GM12878 (cell line): Measurements from ENCODE around the gene COMMD10. TPM values are rescaled to one million over a fixed set of nuclear protein-coding genes. Genes with fewer than 3 reads are reported as not detected.

ENCODE experiments used
- ATAC-seq: fragments of 200-7000 bp; cut with Tn5 transposase; 3 replicates; pipeline ENCODE4 v1.9.1; 2020; ENCODE audit warnings: mild to moderate bottlenecking, moderate library complexity
- BruUV-seq: library from RNA; stranded (reverse); fragments of 400-500 nt; replicated peaks from 2 replicates; lab custom pipeline; 2021; lab: Mats Ljungman, UMichigan
- CTCF ChIA-PET: fragments of 300-600 bp; sonication (Branson Sonifier 250); formaldehyde crosslinking; extraction: SDS; loops from one replicate; lab custom pipeline; 2021; ENCODE audit warnings: inconsistent platforms; lab: Yijun Ruan, JAX
- POLR2A ChIA-PET: fragments of 350-600 bp; formaldehyde crosslinking; extraction: SDS; loops from one replicate; lab custom pipeline; 2021; ENCODE audit warnings: inconsistent platforms; lab: Charles Lee
- RAD21 ChIA-PET: fragments of 300-600 bp; sonication (Branson Sonifier 250); formaldehyde crosslinking; loops from one replicate; lab custom pipeline; 2023; ENCODE audit warnings: antibody characterized with exemption; ENCODE audit not compliant: unreplicated experiment; lab: Charles Lee
- SMC1A ChIA-PET: fragments of 300-600 bp; sonication (Branson Sonifier 250); formaldehyde crosslinking; loops from one replicate; lab custom pipeline; 2023; ENCODE audit not compliant: unreplicated experiment, uncharacterized antibody; lab: Charles Lee
- DNase-seq: peaks from one replicate; pipeline ENCODE4 v3.0.0-alpha.2; 2011; ENCODE audit warnings: low read depth, low spot score
- FAIRE-seq: peaks from 3 replicates; lab custom pipeline; 2011; peaks lifted over from hg19 to GRCh38; lab: Jason Lieb, UNC
- H2AFZ ChIP-seq: 2 replicates; pipeline ENCODE4 v1.6.0; 2011; ENCODE audit warnings: low read depth, low read length, control low read depth; ENCODE audit not compliant: control insufficient read depth
- H3K27ac ChIP-seq: 2 replicates; pipeline ENCODE4 v1.5.1; 2011; ENCODE audit warnings: control low read depth; ENCODE audit not compliant: control insufficient read depth, insufficient read depth
- H3K27me3 ChIP-seq, 2 experiments: replicated peaks in 1 of 2; 2 replicates each; pipeline versions ENCODE4 v1.6.0 to v1.6.1; 2011; ENCODE audit warnings: low read length in 1 of 2; ENCODE audit not compliant: control insufficient read depth in 2 of 2, insufficient read depth in 2 of 2
- H3K36me3 ChIP-seq, 2 experiments: 2 replicates each; pipeline ENCODE4 v1.5.1; 2011; ENCODE audit warnings: low read length in 1 of 2; ENCODE audit not compliant: control insufficient read depth in 2 of 2, insufficient read depth in 2 of 2
- H3K4me1 ChIP-seq: 2 replicates; pipeline ENCODE4 v1.6.1; 2011; ENCODE audit warnings: mild to moderate bottlenecking, low read length, moderate library complexity, mixed read lengths; ENCODE audit not compliant: control insufficient read depth, insufficient read depth
- H3K4me2 ChIP-seq: 2 replicates; pipeline ENCODE4 v1.6.0; 2011; ENCODE audit warnings: control low read depth; ENCODE audit not compliant: control insufficient read depth, insufficient read depth
- H3K4me3 ChIP-seq: fragments of 200-600 bp; sonication (generic); 2 replicates; pipeline ENCODE4 v1.5.1; 2016
- H3K79me2 ChIP-seq: 2 replicates; pipeline ENCODE4 v1.6.0; 2011; ENCODE audit warnings: low read length; ENCODE audit not compliant: control insufficient read depth, insufficient read depth
- H3K9ac ChIP-seq: 2 replicates; pipeline ENCODE4 v1.8.0; 2011; ENCODE audit warnings: low read length, control low read depth, mixed read lengths; ENCODE audit not compliant: control insufficient read depth, insufficient read depth
- H3K9me3 ChIP-seq: replicated peaks from 3 replicates; pipeline ENCODE4 v1.5.1; 2011; ENCODE audit warnings: mild to moderate bottlenecking, low read length; ENCODE audit not compliant: control insufficient read depth, insufficient read depth
- H4K20me1 ChIP-seq: 2 replicates; pipeline ENCODE4 v1.6.0; 2011; ENCODE audit not compliant: control insufficient read depth, insufficient read depth
- ATF7 ChIP-seq: fragments of 450-650 bp; IDR thresholded peaks from 2 replicates; pipeline ENCODE4 v1.6.1; 2016; ENCODE audit warnings: low read depth, mild to moderate bottlenecking
- EED ChIP-seq: sonication (generic); IDR thresholded peaks from 2 replicates; pipeline ENCODE4 v1.6.1; 2016; ENCODE audit warnings: antibody characterized with exemption, low read depth
- POLR2AphosphoS5 ChIP-seq: IDR thresholded peaks from 2 replicates; pipeline ENCODE4 v1.6.1; 2011; ENCODE audit warnings: mild to moderate bottlenecking, low read length, inconsistent platforms
- SMAD1 ChIP-seq: fragments of 450-650 bp; IDR thresholded peaks from 2 replicates; pipeline ENCODE4 v1.6.1; 2018; ENCODE audit warnings: mild to moderate bottlenecking, low read depth; ENCODE audit not compliant: partially characterized antibody
- SMC3 ChIP-seq: IDR thresholded peaks from 2 replicates; pipeline ENCODE4 v1.6.1; 2011; ENCODE audit warnings: low read length, improper control_type of control experiment, borderline replicate concordance
- SP1 ChIP-seq: IDR thresholded peaks from one replicate; pipeline ENCODE4 v1.6.1; 2011; ENCODE audit warnings: low read depth, low read length
- in situ Hi-C: fragments of 300-500 bp; cut with MboI; formaldehyde crosslinking; loops from 9 replicates; pipeline ENCODE4 v1.14.3; 2018; ENCODE audit warnings: mixed read lengths
- intact Hi-C: fragments of 100-400 bp; cut with micrococcal nuclease; formaldehyde crosslinking; loops from one replicate; pipeline ENCODE4 v1.14.2; 2022; ENCODE audit not compliant: unreplicated experiment
- polyA plus RNA-seq, 11 experiments: library from polyadenylated mRNA; depleted of rRNA in 4 of 11; unstranded in 6 of 11; stranded (reverse) in 5 of 11; fragments of >200 nt; fragmentation: Nextera tagmentation in 4 of 11; fragmentation: Illumina TruSeq in 1 of 11; extraction: Ambion mirVana in 4 of 11; extraction: Trizol in 1 of 11; gene quantifications; 1 replicate in 1 of 11; 2 replicates in 10 of 11; pipeline versions ENCODE4 v1.2.1 to v1.2.3, GENCODE V29; 2011 to 2016; ENCODE audit warnings: inconsistent platforms in 2 of 11, missing spikeins in 2 of 11, low read depth in 1 of 11
- total RNA-seq, 4 experiments: library from RNA; depleted of rRNA in 3 of 4; stranded (reverse); fragments of >200 nt in 3 of 4; fragmentation: Illumina TruSeq in 1 of 4; extraction: Trizol in 1 of 4; gene quantifications; 2 replicates each; pipeline versions ENCODE4 v1.2.1 to v1.2.3, GENCODE V29; 2013 to 2021
- TF ChIP-seq, protein P1 (sequence below): fragments of 450-650 bp; IDR thresholded peaks from 2 replicates; pipeline ENCODE4 v1.6.1; 2017; ENCODE audit warnings: mild to moderate bottlenecking, low read depth, inconsistent platforms; ENCODE audit not compliant: poor library complexity, severe bottlenecking

Gene COMMD10
- total and polyA plus RNA-seq, 10 of the 15 experiments (the other 5 are each of a cell fraction or from before 2014, with no cell fraction given) = 19.6 to 98.7 (median 28.0) TPM

DNA sequence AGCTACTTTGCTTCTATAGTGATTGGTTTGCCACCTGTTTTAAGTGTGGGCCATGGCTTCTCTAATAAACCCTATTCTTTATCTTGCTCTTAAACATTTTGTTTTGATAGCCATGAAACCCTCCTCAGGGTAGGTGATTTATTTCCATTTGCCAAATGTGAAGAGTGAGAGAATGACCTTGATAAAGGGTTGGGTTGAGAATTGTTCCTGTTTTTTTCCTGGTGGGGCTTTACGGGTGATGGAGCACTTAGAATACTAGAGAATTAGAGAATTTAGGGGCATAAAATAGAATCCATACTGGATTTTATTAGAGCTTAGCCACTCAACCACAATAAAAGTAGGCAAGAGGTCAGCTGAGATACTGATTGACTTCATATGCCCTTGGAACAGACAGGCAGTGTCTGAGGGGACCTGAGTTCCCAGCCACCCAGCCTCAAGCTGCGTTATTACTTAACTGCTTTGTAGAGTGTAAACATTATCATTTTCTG, 68.9 kb downstream of the COMMD10 start (continued):
- no peak for TF ChIP-seq ATF7
- TF ChIP-seq EED = no peak
- TF ChIP-seq, protein P1, sequence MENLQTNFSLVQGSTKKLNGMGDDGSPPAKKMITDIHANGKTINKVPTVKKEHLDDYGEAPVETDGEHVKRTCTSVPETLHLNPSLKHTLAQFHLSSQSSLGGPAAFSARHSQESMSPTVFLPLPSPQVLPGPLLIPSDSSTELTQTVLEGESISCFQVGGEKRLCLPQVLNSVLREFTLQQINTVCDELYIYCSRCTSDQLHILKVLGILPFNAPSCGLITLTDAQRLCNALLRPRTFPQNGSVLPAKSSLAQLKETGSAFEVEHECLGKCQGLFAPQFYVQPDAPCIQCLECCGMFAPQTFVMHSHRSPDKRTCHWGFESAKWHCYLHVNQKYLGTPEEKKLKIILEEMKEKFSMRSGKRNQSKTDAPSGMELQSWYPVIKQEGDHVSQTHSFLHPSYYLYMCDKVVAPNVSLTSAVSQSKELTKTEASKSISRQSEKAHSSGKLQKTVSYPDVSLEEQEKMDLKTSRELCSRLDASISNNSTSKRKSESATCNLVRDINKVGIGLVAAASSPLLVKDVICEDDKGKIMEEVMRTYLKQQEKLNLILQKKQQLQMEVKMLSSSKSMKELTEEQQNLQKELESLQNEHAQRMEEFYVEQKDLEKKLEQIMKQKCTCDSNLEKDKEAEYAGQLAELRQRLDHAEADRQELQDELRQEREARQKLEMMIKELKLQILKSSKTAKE = no peak
- TF ChIP-seq SMC3 = no peak
- TF ChIP-seq SP1 = no peak
- TF ChIP-seq SMAD1 = no peak

DNA sequence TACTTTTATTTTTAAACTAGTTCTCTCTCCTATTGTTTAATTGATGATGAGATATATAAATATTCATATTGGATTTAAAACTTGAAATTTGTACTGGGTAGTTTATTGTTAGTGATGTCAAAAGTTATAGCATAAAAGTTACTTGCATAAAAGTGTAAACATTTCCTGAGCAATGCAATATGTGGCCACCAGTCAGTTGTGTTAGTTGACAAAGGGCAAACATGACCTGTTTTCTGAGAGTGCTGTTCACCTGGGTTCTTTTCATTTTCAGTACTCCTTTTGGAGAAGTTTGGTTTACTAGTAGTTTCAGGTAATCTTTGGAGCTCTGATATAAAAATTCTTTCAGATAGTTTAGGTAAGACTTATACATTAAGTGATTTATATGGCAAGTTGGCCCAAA, 69.4 kb downstream of the COMMD10 start:
- Histone ChIP-seq H3K9ac (no peak overlapping the region), H2AFZ (no peak overlapping the region), H3K27ac (no peak overlapping the region), H3K4me3 (no peak overlapping the region), H3K4me2 (no peak overlapping the region), H3K27me3 (no peaks in the 10 kb centered on the region), H4K20me1 (no peaks in the 10 kb centered on the region), H3K9me3 (no peaks in the 10 kb centered on the region), H3K4me1 (no peaks in the 10 kb centered on the region), H3K36me3 (no peaks in the 10 kb centered on the region), H3K79me2 (no peaks in the 10 kb centered on the region)
- intact Hi-C loops (no loop called here), in situ Hi-C loops (no loop called here)
- CTCF ChIA-PET = interaction anchor here (1.0 to 1.5 kb wide), 4 partner anchors 11 to 93 kb away, joined by 3 to 4 read pairs (median 3); no protein-coding TSS in a partner anchor
- DNase-seq (no peak), FAIRE-seq (no peak), ATAC-seq (peak; percentile 29; the same call in 1 of the 3 replicates)
- RAD21 ChIA-PET = no interaction called here
- no peak for TF ChIP-seq POLR2AphosphoS5
- POLR2A ChIA-PET = no interaction called here
- SMC1A ChIA-PET = no interaction called here
- no TSS peak for BruUV-seq
